Chondrocyte (in vitro differentiated cells): Measurements from ENCODE around the gene EIF6. TPM values are rescaled to one million over a fixed set of nuclear protein-coding genes. Genes with fewer than 3 reads are reported as not detected.
A peak's percentile ranks its signal among the peaks of the same experiment; 100 is the strongest.
"Not testable (repeated sequence)": the region's sequence is repeated elsewhere in the genome, so short reads cannot be mapped to it uniquely, and the experiment has no call there.

Experiments used
- DNase-seq: peaks from one replicate; pipeline ENCODE4 v3.0.0; 2021; ENCODE audit warnings: mixed read lengths, low spot score
- H3K27ac Mint-ChIP-seq: one replicate; pipeline ENCODE4 v1.8.0; 2021; ENCODE audit warnings: mild to moderate bottlenecking, moderate library complexity, mixed read lengths; ENCODE audit not compliant: unreplicated experiment
- H3K27me3 Mint-ChIP-seq: 2 replicates; pipeline ENCODE4 v1.8.0; 2021; ENCODE audit warnings: low read depth, mixed read lengths
- H3K36me3 Mint-ChIP-seq: 2 replicates; pipeline ENCODE4 v1.8.0; 2021; ENCODE audit warnings: low read depth, mixed read lengths
- H3K4me1 Mint-ChIP-seq: 2 replicates; pipeline ENCODE4 v1.8.0; 2021; ENCODE audit warnings: low read depth, mild to moderate bottlenecking, mixed read lengths
- H3K4me3 Mint-ChIP-seq: one replicate; pipeline ENCODE4 v1.8.0; 2021; ENCODE audit warnings: mild to moderate bottlenecking, moderate library complexity, mixed read lengths; ENCODE audit not compliant: unreplicated experiment
- H3K9me3 Mint-ChIP-seq: 2 replicates; pipeline ENCODE4 v1.8.0; 2021; ENCODE audit warnings: low read depth, mixed read lengths
- CTCF ChIP-seq: fragments of 200-600 bp; sonication (generic); IDR thresholded peaks from 2 replicates; pipeline ENCODE4 v1.5.0; 2021; ENCODE audit warnings: antibody characterized with exemption, mild to moderate bottlenecking, moderate library complexity
- total RNA-seq: library from RNA; stranded (reverse); gene quantifications from 3 replicates; pipeline ENCODE4 v1.2.1, GENCODE V29; 2021

The EIF6 gene
- total RNA-seq, 1 donor from 2014 or later = 125 TPM

GRCh38 chr20:35263532-35264341 lies 20.8 kb downstream of the EIF6 start:
- Mint-ChIP-seq H3K27me3 (no peaks in the 10 kb centered on the region), H3K36me3 (peaks cover 8% of the 10 kb centered on the region), H3K4me3 (peak overlapping the region; percentile 40), H3K9me3 (no peaks in the 10 kb centered on the region), H3K4me1 (peaks cover 15% of the 10 kb centered on the region), H3K27ac (peak overlapping the region; percentile 94)
- TF ChIP-seq CTCF = no peak
- DNase-seq = no peak

GRCh38 chr20:35262731-35263531 lies 21.6 kb downstream of the EIF6 start:
- not testable (repeated sequence) for H3K27me3 Mint-ChIP-seq, H3K9me3 Mint-ChIP-seq, DNase-seq, H3K36me3 Mint-ChIP-seq
- peak; percentile 25 for TF ChIP-seq CTCF
- Mint-ChIP-seq H3K4me3 (peak overlapping the region; percentile 40), H3K4me1 (peaks cover 20% of the 10 kb centered on the region), H3K27ac (peak overlapping the region; percentile 94)

- not testable (repeated sequence) for DNase-seq, H3K27me3 Mint-ChIP-seq, H3K4me3 Mint-ChIP-seq, H3K36me3 Mint-ChIP-seq, H3K27ac Mint-ChIP-seq, H3K9me3 Mint-ChIP-seq
- H3K4me1 Mint-ChIP-seq = peaks cover 26% of the 10 kb centered on the region
These were observed 22.3 kb downstream of the EIF6 start for GRCh38 chr20:35262321-35262720.

- H3K36me3 Mint-ChIP-seq = peaks cover 2% of the 10 kb centered on the region
- H3K4me3 Mint-ChIP-seq = no peak overlapping the region
- no peak for DNase-seq
- H3K27me3 Mint-ChIP-seq = no peaks in the 10 kb centered on the region
- H3K27ac Mint-ChIP-seq = no peak overlapping the region
- peaks cover 29% of the 10 kb centered on the region for H3K4me1 Mint-ChIP-seq
- TF ChIP-seq CTCF = no peak
- H3K9me3 Mint-ChIP-seq = no peaks in the 10 kb centered on the region
These were observed 24.1 kb downstream of the EIF6 start for GRCh38 chr20:35260426-35260825.

- DNase-seq = peak; percentile 14
- peaks cover 5% of the 10 kb centered on the region for H3K36me3 Mint-ChIP-seq
- H3K4me3 Mint-ChIP-seq = no peak overlapping the region
- peak overlapping the region; percentile 67 for H3K27ac Mint-ChIP-seq
- no peak for TF ChIP-seq CTCF
- H3K9me3 Mint-ChIP-seq = no peaks in the 10 kb centered on the region
- peaks cover 14% of the 10 kb centered on the region for H3K4me1 Mint-ChIP-seq
- no peaks in the 10 kb centered on the region for H3K27me3 Mint-ChIP-seq
These were observed 27.2 kb downstream of the EIF6 start for GRCh38 chr20:35257175-35257909.
